Brain microvascular endothelial cell (primary cell): Measurements from ENCODE around the gene NOS3.

Experiments
- DNase-seq: peaks from one replicate; pipeline ENCODE4 v3.0.0-alpha.2; 2020
- H3K27ac ChIP-seq: fragments of 250-450 bp; sonication (Bioruptor Pico); 2 replicates; pipeline ENCODE4 v1.5.1; 2020; ENCODE audit warnings: mild to moderate bottlenecking, moderate library complexity
- H3K27me3 ChIP-seq: fragments of 250-450 bp; sonication (Bioruptor Pico); replicated peaks from 2 replicates; pipeline ENCODE4 v1.5.1; 2020; ENCODE audit warnings: mild to moderate bottlenecking
- H3K36me3 ChIP-seq: fragments of 250-450 bp; sonication (Bioruptor Pico); replicated peaks from 2 replicates; pipeline ENCODE4 v1.5.1; 2020; ENCODE audit warnings: mild to moderate bottlenecking
- H3K4me3 ChIP-seq: 2 replicates; pipeline ENCODE4 v1.5.1; 2011; ENCODE audit warnings: low read depth, mild to moderate bottlenecking, control low read depth, low read length, moderate library complexity
- CTCF ChIP-seq: IDR thresholded peaks from 2 replicates; pipeline ENCODE4 v1.5.1; 2011; ENCODE audit warnings: low read depth, mild to moderate bottlenecking, moderate library complexity, low read length, control low read depth, inconsistent platforms; ENCODE audit errors: missing control alignments
- in situ Hi-C: cut with HindIII; loops from 2 replicates; pipeline ENCODE4 v1.10.0; 2017; ENCODE audit warnings: low sequenced_read_pairs, low pct_ligation_motif_present

NOS3 gene

GRCh38 chr7:150971242-150972022, 19.4 kb upstream of the NOS3 start:
- Histone ChIP-seq H3K27ac (no peak overlapping the region), H3K36me3 (no peaks in the 10 kb centered on the region), H3K4me3 (no peak overlapping the region), H3K27me3 (peaks cover 71% of the 10 kb centered on the region)
- in situ Hi-C loops: no loop called here
- TF ChIP-seq CTCF: no peak
- DNase-seq: no peak

- H3K4me3 ChIP-seq: no peak overlapping the region
- DNase-seq: no peak
- no peak overlapping the region for H3K27ac ChIP-seq
- no peaks in the 10 kb centered on the region for H3K36me3 ChIP-seq
- no peak for TF ChIP-seq CTCF
- peaks cover 74% of the 10 kb centered on the region for H3K27me3 ChIP-seq
- in situ Hi-C loops: no loop called here
Measured at GRCh38 chr7:150972023-150972468, 18.8 kb upstream of the NOS3 start.

- in situ Hi-C loops: no loop called here
- H3K36me3 ChIP-seq: no peaks in the 10 kb centered on the region
- no peak for TF ChIP-seq CTCF
- H3K27ac ChIP-seq: no peak overlapping the region
- peaks cover 74% of the 10 kb centered on the region for H3K27me3 ChIP-seq
- no peak for DNase-seq
- H3K4me3 ChIP-seq: no peak overlapping the region
Measured at GRCh38 chr7:150972741-150973140, 18.1 kb upstream of the NOS3 start.

GRCh38 chr7:150973571-150974451, 17.0 kb upstream of the NOS3 start:
- TF ChIP-seq CTCF: no peak
- in situ Hi-C loops: no loop called here
- Histone ChIP-seq H3K27ac (no peak overlapping the region), H3K4me3 (no peak overlapping the region), H3K27me3 (peaks cover 72% of the 10 kb centered on the region), H3K36me3 (no peaks in the 10 kb centered on the region)
- no peak for DNase-seq

- H3K27ac ChIP-seq: no peak overlapping the region
- H3K27me3 ChIP-seq: peaks cover 72% of the 10 kb centered on the region
- no peak for DNase-seq
- TF ChIP-seq CTCF: peak; percentile 43
- peak overlapping the region; percentile 31 for H3K4me3 ChIP-seq
- in situ Hi-C loops: no loop called here
- H3K36me3 ChIP-seq: no peaks in the 10 kb centered on the region
Measured at GRCh38 chr7:150974468-150975391, 16.1 kb upstream of the NOS3 start.
